GM21825 (cell line): Measurements from ENCODE around the gene ZNF626.
"Not testable (repeated sequence)": the region's sequence is repeated elsewhere in the genome, so short reads cannot be mapped to it uniquely, and the experiment has no call there.

Experiments
- ATAC-seq: cut with Tn5 transposase; IDR thresholded peaks from one replicate; pipeline ENCODE4 v1.9.1; 2021; ENCODE audit warnings: mild to moderate bottlenecking, moderate library complexity; ENCODE audit not compliant: unreplicated experiment

ZNF626 gene

DNA sequence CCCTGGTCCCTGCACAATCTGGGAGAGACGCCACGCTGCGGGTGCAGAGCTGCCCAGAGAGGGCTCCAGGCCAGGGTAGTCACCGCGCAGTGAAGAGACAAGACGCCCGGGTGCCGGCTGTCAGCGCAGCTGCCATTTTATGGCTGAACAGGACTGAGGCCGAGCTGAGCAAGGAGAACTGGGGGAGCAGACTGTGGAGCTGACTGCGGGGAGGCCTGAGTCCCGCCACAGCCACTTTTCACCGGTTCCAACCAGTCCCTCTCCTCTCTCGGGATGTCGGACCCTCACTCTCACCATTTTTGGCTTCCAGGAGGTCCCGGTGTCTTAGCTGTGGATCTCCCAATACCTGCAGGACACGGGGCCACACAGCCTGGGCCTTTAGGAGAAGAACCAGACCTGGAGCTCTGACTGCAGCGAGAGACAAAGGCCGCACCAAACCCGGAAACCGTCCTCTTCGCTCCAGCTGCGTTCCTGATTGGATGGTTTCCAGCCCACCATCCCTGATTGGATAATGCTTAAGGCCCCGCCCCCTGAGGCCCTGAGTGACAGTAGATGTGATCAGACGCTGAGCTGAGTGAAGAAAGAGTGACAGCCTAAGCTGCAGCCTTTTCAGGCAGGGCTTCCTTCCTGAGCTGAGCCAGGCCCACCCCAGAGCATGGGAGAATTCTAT lies at the start of gene ZNF626:
ZNF626 (minus strand) TSS at position 422 of the 670 bp plus-strand sequence; CDS start at position 297, 125 bp downstream.
- ATAC-seq = peak; percentile 89

DNA sequence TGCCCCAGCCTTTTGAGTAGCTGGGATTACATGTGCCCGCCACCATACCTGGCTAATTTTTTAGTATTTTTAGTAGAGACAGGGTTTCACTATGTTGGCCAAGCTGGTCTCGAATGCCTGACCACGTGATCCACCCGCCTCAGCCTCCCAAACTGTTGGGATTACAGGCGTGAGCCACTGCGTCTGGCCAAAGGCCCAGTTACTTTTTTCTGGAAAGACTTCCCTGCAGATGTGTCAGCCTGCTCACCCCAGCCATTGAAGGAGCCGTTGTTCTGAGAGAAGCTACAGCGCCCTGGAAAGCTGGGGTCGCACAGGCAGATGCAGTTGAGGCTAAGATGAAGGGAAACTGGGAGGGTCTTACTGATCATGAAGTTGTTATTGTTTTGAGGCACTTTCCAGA lies 7.9 kb upstream of the ZNF626 start:
- ATAC-seq = no peak

- ATAC-seq = no peak
These were observed 5.9 kb upstream of the ZNF626 start for GRCh38 chr19:20667281-20667680.

DNA sequence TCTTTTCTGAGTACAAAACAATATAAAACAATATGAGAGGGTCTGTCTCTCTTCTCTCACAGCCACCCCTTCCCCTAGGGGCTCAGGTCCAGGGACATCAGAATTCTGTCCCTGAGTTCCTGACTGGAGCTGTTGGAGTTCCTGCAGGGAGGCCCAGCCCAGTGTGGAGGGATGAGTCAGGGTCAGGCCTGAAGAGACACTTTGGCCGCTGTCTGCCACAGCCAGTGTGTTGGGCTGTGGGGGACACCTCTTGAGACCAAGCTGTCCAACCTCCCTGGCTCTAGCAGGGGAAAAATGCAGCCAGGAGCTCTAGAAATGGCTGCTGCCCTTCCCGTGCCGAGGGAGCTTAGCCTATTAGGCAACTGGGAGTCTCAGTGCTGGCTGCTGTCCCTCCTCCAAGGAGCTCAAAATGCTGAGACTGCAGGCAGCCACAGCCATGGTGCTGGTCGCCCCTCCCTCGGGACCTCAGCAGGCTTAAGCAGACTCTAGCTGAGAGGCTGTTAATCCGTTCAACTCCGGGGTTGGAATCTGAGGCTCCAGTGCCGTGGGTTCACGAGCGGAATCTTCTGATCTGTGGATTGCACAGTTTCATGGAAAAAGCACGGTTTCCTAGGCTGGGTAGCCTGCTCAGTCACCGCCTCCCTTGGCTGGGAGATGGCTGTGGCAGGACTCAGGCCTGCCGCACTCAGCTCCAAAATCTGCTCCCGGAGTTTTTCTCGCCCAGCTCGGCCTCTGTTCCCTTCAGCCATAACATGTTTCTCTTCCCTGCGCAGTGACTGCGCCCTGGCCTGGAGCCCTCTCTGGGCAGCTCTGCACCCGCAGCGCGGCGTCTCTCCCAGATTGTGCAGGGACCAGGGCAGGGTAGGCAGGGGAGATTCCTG lies 3.8 kb upstream of the ZNF626 start:
- ATAC-seq = no peak

DNA sequence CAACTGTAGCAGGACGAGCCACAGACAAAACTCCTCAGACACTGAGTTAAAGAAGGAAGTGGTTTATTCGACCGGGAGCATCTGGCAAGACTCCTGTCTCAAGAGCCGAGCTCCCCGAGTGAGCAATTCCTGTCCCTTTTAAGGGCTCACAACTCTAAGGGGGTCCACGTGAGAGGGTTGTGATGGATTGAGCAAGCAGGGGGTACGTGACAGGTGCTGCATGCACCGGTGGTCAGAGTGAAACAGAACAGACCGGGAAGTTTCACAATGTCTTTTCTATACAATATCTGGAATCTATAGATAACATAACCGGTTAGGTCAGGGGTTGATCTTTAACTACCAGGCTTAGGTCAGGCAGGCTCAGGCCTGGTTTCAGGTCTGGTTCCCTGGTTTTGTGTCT lies 3.1 kb upstream of the ZNF626 start:
- not testable (repeated sequence) for ATAC-seq

GRCh38 chr19:20662421-20663105 lies 1.2 kb upstream of the ZNF626 start:
- ATAC-seq = no peak

GRCh38 chr19:20660473-20661140 lies 764 bp downstream of the ZNF626 start:
- no peak for ATAC-seq

- no peak for ATAC-seq
These were observed 20.8 kb downstream of the ZNF626 start for GRCh38 chr19:20640545-20640944.

GRCh38 chr19:20640023-20640422 lies 21.3 kb downstream of the ZNF626 start:
- ATAC-seq = no peak

DNA sequence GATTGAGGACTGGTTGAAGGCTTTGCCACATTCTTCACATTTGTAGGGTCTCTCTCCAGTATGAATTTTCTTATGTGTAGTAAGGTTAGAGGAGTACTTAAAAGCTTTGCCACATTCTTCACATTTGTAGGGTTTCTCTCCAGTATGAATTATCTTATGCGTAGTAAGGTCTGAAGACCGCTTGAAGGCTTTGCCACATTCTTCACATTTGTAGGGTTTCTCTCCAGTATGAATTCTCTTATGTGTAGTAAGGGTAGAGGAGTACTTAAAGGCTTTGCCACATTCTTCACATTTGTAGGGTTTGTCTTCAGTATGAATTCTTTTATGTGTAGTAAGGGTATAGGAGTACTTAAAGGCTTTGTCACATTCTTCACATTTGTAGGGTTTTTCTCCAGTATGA lies 36.8 kb downstream of the ZNF626 start:
- not testable (repeated sequence) for ATAC-seq

DNA sequence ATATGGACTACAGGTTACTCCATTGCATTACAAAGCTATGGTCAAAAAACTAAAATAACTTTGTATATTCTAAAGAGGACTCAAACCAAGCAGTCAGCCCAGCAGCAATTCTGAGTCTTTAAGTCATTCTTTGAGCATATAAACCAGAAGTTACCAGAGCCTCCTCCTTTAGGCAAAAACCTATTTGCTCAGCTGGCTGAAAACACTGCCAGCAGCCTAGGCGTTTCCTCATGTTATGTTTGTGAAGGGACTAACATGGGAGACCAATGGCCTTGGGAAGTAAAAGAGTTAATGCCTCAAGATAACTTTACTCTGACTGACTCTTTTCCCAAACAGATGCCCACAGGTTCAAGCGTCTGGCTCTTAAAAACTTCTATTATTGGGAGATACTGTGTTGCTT lies 45.3 kb downstream of the ZNF626 start:
- no peak for ATAC-seq

GRCh38 chr19:20614971-20615370 lies 46.4 kb downstream of the ZNF626 start:
- ATAC-seq = not testable (repeated sequence)

DNA sequence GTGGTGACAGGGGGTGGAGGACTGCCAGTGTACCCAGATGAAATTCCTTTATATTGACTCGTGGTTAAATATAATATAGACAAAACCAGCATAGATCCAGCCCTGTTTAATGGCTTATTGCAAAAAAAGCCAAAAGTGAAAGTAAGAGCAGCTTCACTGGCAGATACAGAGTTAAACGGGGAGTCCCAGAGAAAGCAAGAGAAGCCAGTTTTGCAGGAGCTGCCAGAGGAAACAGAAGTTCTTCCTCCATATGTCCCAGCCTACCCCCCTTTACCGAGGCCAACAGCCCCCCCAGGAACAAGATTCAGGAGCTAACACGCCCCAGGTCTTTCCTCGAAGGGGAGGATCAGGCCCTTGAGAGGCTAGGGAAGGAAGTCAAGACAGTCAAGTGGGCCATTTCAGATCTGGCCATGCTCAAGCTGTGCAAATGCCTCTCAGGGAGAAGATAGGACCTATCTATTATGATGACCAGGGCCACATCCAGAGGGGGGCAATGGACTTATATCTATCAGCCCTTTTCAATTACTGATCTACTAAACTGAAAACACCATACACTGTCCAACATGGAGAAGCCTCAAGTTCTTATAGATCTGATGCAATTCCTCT lies 48.6 kb downstream of the ZNF626 start:
- ATAC-seq = no peak

DNA sequence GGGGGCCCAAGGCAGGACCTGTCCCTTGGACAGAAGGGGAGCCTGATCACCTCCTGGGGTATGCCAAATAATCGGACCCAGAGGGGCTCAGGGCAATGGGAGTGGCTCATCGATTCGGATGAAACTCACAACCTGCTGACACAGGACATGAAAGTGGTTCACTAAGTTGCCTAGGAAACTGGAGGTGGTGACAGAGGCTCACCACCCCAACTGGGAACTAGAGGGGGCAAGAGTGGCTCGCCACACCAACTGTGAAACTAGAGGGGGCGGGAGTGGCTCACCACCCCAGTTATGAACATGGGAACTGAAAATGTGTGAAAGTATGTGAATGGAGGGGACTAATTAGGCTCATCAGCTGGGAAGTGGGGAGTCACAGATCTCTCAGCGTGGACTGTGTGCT lies 49.5 kb downstream of the ZNF626 start:
- no peak for ATAC-seq

DNA sequence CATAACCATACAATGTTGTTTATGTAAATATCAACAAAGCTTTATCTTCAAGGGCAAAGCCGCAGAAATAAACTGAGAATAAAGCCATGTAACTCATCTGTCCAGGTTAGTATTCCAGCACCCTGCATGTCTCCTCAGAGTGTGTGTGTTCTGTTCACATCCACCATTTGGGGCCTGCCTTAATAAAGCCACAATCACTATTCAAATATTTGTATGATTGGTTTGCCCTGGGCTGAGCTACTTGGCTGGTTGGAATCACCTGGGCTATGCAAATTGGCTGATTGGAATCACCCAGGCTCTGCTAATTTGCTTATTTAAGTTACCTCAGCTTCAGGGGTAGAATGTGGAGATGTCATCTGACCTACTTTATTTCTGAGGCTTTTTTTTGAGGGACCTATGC lies 53.4 kb downstream of the ZNF626 start:
- no peak for ATAC-seq
